Mucosa of gallbladder (tissue), 1 donor: ENCODE data around the gene MARCHF3. TPM values are rescaled to one million over a fixed set of nuclear protein-coding genes. Genes with fewer than 3 reads are reported as not detected.
"Not testable (repeated sequence)": the region's sequence is repeated elsewhere in the genome, so short reads cannot be mapped to it uniquely, and the experiment has no call there.

Experiments used
- DNase-seq: peaks from one replicate; pipeline ENCODE4 v3.0.0-alpha.2; 2020; ENCODE audit warnings: low spot score
- total RNA-seq: library from RNA; stranded (reverse); gene quantifications from one replicate; pipeline ENCODE4 v1.2.1, GENCODE V29; 2021
- donor health status: DM: no; HTN: no; CAD: no.

The MARCHF3 gene
- total RNA-seq, 1 donor from 2014 or later: 48.2 TPM

DNA sequence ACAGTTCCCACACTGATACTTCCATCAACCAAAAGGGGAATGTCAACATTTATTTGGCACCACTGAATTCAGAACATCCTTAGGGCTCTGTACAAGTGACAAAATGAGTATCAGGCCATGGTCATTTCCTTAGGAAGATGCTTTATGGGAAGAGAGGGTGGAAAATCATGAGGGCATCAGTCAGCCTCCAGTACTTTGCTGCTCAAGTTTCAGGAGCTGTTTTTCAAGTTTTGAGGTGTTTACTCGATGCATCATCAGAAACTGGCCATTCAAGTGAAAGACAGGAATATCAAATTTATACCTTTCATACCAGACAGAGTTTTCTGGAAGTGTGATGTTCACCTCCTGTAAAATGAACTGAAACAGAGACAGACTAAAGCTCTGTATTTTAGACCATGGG, 21.2 kb upstream of the MARCHF3 start:
- DNase-seq: no peak

DNA sequence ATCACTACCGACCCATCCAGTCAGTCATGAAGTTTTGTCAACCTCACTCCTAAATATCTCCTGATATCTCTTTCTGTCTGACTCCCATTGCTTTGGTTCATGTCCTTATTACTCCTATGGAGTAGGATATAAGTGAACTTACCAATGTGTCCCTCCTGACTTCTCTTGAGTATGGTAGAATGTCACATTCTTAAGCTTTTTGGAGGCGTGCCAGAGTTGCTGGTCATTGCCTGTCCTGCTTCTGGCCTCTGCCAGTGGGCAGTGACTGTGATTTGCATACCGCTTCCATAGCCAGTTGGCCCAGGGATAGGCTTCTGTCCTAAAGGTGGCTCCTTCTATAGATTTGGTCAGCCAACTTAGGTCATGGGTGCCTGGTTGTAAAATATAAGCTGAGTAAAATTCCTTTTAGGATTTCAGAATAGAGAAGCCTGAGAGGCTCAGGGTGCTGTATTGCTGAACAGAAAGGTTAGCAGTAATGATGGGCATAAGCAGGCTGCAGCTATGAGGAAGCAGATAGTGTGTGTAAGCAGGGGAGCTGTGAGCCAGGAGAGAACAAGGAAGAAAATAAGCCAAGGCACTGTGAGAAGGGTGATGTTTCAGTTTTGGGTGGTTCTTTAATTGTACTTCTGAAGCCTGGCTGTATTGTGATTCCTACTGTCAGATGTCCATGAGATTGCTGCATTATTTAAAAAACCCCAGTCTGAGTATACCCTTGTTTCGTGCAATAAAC, 16.1 kb upstream of the MARCHF3 start:
- no peak for DNase-seq

DNA sequence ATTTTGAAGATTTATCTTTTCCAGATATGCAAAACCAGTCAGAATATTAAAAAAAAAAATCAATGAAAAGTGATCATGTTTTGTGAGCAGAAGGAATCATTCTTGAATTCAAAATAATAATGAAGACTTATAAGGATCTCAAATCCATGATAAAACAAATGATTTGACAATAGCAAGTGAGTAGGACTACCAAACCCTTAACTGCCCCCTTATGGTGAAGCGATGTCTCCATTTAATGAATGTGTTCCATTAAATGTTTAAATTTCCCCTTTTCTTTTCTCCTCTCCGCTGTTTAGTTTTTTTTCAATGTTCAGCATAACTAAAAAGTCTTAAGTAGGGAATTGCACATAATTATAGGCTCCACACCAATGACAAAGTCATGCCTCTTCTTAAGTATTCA, 12.2 kb upstream of the MARCHF3 start:
- no peak for DNase-seq

DNA sequence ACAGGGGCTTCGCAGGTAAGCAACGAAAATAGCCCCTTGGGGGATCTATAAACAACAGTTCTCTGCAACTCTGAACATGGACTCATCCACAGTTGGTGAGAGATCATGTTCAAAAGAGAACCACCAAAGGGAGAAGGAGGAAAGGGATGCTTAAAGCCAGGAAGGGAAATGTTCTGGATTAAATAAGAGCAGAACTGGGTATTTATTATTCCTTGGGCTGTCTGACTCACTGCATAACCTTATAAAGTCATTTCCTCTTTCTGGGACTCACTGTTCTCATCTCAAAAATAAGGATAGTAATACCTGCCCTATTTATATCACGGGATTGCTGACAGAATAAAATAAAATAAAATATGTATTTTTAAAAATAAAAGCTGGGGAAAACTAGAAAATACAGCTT, 11.2 kb upstream of the MARCHF3 start:
- DNase-seq: no peak

DNA sequence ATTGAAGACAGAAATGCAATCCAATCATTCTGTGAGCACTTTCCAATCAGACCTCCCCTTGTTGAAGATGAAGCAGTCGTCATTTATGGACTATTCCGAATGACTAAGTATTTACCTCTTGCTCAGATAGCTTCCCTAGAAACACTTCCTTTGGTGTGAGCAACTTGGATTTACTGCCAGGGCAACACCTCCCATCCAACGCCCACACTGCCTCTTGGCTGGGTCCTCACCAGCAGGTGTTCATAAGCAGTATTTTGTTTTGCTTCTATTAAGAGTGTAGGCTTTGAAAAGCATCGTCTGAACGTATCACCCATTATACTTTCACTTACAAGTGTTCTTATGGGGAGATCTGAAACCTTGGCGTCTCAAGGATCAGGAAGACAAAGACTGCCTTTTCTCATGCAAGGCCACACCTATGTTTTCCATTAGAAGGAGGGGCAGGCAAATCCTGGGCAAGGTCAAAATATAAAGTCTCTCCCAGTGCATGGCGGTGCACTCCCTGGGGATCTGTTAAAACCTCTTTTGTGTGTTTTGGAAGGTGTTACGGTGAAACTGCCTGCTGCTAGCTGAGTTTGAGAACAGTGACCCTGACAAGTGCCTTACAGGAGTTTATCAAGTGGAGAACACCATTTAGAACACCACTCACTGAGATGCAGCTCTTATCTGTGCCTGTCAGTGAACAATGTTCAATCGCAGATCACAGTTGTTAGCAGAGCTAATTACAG, 10.6 kb upstream of the MARCHF3 start:
- DNase-seq: no peak

DNA sequence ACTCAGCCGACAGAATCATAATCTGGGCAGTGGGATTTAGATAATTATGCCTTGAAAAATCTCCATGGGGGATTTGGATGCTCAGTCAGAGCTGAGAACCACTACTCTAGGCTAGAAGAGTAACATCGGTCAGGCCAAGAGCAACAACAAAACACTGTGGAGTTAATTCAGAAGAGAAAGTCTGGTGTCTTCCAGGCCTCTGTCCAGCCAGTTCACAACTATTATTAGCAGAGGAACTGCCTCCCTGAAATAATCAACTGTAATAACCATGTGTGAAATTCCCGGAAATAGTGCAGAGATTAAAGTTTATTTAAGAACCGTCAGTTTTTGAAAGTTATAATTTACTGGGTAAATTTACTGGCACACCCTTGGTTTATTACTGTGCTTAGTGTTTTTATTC, 8.2 kb upstream of the MARCHF3 start:
- DNase-seq: no peak

DNA sequence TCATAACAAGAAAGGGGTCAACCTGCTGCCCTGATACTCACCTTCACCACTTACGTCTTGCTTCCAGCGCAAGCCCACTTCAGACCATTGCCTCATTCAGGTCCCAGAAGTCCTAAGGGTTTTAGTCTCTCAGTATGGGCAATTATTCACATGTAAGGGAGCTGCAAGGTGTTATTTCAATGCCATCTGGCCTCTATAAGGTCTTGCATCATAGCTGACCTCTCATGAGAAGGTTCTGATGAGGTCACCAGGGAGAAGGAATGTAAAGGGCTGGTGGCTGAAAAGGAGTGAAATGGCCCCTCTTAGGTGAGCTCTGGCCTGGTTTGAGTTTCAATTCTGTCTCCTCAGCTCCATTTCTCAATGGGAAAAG, 1.5 kb upstream of the MARCHF3 start:
- DNase-seq: no peak

DNA sequence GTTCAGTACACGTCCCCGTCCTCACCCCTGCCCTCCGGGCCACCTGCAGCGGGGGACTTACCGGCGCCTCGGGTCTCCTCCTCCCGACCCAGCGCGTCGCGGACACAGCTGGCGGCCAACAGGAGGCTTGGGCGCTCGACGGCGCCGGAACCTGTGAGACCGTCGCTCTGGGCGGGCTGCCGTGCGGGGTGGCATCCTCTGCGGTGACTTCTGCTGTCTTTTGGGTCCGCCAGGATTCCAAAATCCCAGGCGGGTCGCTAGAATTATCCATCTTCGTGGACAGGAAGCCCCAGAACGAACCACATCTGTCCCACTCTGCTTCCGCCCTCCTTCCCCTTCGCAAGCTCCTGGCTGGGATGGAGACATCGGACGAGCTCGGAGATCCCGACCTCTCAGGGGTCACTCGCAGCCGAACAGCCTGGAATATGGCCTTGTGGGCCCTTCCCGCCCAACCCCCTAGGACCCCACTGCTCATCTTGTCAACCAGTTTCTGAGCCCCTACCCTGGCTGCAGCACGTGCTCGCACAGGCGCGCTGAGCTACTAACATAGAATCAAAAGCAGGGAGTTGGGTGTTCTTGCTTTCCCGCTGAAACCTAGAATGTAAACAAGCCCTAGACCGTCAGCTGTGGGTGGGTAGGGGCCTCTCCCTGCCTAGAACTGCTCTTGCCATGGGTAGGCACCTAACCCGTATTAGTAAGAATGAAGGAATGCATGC, 947 bp upstream of the MARCHF3 start:
- no peak for DNase-seq

DNA sequence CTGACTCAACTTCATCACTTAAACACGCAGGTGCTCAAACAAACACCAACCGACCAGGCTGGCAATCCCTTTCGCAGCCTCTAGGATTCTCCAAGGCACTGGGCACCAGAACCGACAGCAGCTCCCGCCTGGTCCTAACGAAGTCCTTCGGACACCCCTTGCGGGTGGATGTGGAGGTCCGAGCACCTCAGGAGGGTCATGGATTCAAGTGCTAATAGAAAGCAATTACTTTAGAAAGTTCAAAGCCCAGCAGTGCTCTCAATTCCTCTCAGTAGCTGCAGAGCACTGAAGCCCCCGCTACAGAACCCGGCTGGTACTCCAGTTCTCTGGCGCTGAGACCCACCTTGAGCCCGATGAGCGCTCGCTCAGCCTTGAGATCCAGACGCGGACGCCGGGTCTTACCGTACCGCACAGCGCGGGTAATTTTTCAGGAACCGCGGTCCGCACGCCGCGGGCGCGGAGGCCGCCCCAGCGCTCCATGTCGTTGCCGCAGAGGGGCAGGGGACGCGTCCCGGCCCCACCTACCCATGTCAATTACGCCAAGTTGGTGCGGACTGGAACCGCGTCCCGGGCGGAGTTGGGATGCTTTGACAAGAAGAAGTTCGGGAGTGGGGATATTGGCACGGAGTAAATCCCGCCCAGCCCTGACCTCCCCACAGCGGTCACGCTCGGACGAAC, 638 bp downstream of the MARCHF3 start:
- DNase-seq: peak; percentile 62

DNA sequence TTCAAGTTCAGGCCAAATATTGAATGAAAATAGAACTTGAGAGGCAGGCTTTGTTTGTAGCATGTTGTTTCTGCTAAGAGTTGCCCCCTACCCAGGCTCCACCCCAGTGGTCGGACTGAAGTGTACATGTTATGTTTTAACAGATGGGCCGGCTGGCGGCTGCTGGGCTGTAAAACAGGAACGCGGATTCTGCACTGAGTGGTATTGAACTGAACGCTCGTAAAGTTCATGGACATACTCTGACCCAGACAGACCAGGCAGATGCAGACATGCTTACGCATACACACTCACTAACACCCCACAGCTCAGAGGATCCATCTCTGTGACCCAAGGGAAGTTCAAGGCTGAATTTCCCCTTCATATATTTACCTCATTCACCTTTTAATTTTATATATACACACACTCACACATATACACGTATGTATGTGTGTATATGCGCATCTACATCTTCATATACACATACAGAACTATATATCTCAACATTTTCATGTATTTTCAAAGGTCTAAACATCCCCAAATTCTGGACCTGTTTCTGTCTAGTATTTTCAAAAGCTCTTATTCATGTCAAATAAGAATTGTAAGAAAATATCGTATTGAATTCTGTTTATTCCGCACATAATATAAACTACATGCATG, 1.4 kb downstream of the MARCHF3 start:
- peak; percentile 28 for DNase-seq

DNA sequence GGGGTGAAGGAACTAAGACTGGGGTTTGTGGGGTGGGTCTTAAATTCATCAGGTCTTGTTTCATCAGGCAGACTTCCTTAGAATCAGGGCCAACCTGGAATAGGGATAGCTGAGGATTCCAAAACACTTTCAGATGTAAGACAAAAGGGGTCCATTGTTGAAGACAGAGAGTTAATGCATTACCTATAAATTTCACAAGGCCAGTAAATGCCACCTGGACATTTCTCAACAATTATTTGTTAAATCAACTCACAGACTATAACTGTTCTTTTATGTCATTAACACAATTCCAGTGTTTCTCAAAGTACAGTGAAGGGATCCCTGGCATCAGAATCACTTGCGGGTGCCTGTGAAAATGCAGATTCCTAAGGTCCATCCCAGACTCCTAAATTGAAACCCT, 2.8 kb downstream of the MARCHF3 start:
- DNase-seq: no peak

DNA sequence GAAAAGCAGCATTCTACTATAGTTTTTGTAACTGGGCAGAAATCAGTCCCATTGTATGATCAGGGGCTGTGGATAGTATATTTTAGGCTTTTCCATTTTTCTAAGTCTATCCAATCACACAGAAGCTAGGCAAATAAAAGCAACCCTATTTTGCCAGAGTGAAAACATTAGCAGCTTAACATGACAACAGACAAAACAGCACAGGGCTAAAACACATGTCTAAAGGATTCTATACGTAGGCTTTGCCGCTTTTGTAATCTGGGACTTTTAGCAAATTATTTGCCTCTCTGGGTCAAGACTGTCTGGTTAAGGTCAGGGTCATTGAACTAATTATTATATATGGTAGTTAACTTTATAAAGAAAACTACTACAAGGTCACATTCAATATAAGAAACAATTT, 4.2 kb downstream of the MARCHF3 start:
- DNase-seq: no peak

DNA sequence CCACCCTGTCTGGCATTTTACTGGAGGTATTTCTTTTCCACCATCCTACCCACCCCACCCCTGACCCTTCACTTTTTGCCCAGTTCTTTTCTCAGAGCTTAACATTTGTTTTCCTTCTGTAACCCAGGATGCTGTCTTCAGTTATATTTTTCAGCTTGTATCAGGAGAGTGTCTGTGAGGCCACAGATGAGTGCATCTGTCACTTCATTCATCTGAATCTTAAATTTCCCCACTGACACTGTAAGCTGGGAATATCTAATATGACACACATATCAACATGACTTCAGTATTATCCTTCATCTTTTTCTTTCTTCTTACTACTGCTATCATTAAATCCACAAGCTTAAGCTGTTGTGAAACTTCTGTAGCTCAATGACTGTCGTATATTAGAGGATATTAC, 4.9 kb downstream of the MARCHF3 start:
- no peak for DNase-seq

DNA sequence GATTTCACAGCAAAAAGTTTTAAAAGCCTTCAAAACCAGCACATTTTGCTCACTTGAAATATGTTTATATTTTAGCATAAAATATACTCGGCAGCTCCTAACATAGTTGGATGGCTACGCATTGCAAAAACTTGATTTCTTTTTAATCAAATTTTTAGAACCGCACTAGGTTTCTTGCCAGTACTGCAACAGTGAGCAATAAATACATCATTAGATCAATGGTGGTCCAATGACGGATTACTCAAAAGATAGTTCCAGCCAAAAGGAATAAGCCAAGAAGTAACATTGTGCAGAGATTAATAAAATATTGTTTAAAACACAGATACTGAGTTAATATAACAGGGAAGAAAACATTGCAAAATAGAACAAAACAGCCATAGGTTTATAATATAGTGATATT, 5.5 kb downstream of the MARCHF3 start:
- DNase-seq: no peak

DNA sequence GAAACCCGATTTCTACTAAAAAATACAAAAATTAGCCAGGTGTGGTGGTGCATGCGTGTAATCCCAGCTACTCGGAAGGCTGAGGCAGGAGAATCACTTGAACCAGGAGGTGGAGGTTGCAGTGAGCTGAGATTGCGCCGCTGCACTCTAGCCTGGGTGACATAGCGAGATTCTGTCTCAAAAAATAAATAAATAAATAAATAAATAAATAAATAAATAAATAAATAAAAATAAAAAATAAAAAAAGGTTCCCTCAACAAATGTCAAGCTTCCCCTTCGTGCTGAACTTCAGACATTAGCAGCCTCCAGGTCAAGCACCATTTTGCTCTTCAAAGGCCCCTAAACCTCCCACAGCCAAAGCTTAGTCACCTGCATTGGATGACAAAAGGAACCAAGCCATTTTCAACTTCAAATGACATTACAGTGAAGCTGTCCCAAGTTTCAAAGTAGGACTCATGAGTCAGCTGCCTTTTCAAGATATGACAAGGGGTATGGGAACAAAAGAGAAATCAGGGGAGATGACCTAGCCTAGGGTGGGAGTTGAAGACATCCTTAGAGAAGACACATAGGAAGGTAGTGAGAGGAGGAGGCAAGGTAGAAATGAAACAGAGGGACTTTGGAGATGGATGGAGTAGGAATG, 6.7 kb downstream of the MARCHF3 start:
- not testable (repeated sequence) for DNase-seq

DNA sequence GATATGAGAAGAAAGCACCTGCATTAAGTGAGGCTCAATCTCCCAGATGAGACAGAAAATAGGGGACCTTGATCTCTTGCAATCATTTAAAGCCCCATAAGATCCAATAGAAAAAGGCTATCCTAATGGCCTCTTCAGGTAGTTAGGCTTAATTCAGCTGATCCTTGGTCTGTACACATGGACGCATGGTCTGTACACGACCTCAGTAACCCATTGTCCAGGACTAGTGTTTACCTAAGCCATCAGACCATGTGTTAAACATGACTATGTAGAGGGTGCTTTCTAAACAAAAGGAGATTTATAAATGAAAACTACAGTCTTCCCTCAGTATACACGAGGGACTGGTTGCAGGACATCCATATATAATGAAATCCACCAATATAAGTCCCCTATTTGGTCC, 7.5 kb downstream of the MARCHF3 start:
- no peak for DNase-seq

DNA sequence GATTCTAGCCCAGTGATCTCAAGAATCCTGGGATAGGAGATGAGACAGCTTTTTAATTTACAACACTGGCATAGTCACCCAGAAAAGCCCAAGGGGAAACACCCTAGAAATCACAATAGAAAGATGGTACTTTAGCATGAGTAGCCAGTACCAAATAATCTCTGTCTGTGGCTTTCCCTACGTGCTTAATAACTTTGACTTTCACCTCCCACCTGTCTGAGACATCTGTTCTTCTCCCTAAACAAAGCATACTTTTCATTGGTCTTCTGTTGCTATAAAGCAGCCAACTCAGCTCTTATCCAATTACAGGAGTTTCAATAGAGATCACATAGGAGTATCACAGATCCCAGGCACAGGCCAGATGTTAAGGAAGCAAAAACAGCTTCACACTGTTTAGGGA, 10.4 kb downstream of the MARCHF3 start:
- DNase-seq: no peak

DNA sequence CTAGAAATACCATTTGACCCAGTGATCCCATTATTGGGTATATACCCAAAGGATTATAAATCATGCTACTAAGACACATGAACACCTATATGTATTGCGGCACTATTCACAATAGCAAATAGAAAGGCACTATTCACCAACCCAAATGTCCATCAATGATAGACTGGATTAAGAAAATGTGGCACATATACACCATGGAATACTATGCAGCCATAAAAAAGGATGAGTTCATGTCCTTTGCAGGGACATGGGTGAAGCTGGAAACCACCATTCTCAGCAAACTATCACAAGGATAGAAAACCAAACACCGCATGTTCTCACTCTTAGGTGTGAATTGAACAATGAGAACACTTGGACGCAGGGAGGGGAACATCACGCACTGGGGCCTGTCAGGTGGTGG, 13.6 kb downstream of the MARCHF3 start:
- not testable (repeated sequence) for DNase-seq

DNA sequence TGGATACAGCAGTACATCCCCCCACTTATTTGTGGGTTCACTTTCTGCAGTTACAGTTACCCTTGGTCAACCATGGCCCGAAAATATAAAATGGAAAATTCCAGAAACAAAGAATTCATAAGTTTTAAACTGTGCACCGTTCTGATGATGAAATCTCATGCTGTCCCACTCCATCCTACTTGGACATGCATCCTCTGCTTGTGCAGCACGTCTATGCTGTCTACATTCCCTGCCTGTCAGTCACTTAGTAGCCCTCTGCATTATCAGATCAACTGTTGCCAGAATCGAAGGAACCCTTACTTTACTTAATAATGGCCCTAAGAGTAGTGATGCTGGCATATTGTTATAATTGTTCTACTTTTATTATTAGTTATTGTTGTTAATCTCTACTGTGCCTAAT, 14.6 kb downstream of the MARCHF3 start:
- DNase-seq: no peak

DNA sequence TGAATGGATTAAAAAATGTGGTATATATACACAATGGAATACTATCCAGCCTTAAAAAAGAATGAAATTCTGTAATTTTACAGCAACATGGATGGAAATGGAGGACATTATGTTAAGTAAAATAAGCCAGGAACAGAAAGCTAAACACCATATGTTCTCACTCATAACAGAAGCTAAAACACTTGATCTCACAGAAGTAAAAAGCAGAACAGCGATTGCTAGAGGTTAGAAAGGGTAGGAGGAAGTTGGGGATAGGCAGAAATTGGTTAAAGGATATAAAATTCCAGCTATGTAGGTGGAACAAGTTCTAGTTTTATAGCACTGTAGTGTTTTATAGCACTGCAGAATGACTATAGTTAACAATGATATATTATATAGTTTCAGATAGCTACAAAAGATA, 15.8 kb downstream of the MARCHF3 start:
- no peak for DNase-seq

DNA sequence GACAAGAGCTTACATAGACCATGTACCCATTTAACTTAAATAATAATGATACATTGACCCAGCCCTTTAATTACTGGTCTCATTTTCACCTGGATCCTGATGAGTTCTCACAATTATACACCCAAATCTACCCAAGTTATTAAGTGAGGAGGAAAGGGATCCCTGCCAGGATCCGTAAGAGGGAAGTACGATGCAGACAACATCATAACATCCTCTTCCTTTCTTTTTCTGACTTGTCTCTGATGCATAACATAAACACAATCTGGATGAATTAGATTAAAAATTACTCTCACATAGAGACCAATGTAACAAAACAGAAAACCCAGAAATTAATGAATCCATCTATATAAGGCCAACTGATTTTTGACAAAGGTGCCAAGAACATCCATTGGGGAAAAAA, 17.0 kb downstream of the MARCHF3 start:
- no peak for DNase-seq
